Stimulated activated CD8-positive, alpha-beta memory T cell treated with anti-CD3 and anti-CD28 coated beads, Interleukin-7, amount 100 ng/mL, for 24 hours (primary cell): ENCODE data around the gene MLN.

ENCODE experiments used
- DNase-seq: peaks from one replicate; pipeline ENCODE4 v3.0.0-alpha.2; 2020; ENCODE audit warnings: low read depth

The MLN gene

GRCh38 chr6:33813990-33814985 is 10.5 kb upstream of the MLN start:
- DNase-seq = no peak

GRCh38 chr6:33813246-33813904 is 9.6 kb upstream of the MLN start:
- no peak for DNase-seq

GRCh38 chr6:33812669-33813068 is 8.9 kb upstream of the MLN start:
- no peak for DNase-seq

GRCh38 chr6:33809594-33809993 is 5.8 kb upstream of the MLN start:
- DNase-seq = no peak

GRCh38 chr6:33808641-33809180 is 4.9 kb upstream of the MLN start:
- DNase-seq = no peak

GRCh38 chr6:33807606-33808005 is 3.8 kb upstream of the MLN start:
- no peak for DNase-seq

GRCh38 chr6:33806841-33807240 is 3.0 kb upstream of the MLN start:
- no peak for DNase-seq

GRCh38 chr6:33802186-33802958 is 1.4 kb downstream of the MLN start:
- DNase-seq = no peak

GRCh38 chr6:33801611-33802010 is 2.2 kb downstream of the MLN start:
- no peak for DNase-seq

GRCh38 chr6:33800248-33800969 is 3.4 kb downstream of the MLN start:
- no peak for DNase-seq

- no peak for DNase-seq
Observed at GRCh38 chr6:33799454-33800113, 4.2 kb downstream of the MLN start.

GRCh38 chr6:33798343-33798848 is 5.4 kb downstream of the MLN start:
- no peak for DNase-seq

GRCh38 chr6:33797626-33798342 is 6.0 kb downstream of the MLN start:
- DNase-seq = no peak

- no peak for DNase-seq
Observed at GRCh38 chr6:33794910-33795623, 8.7 kb downstream of the MLN start.

- DNase-seq = no peak
Observed at GRCh38 chr6:33792981-33793380, 10.8 kb downstream of the MLN start.

GRCh38 chr6:33791620-33792019 is 12.2 kb downstream of the MLN start:
- DNase-seq = no peak

GRCh38 chr6:33790910-33791309 is 12.9 kb downstream of the MLN start:
- no peak for DNase-seq

- DNase-seq = no peak
Observed at GRCh38 chr6:33790379-33790778, 13.4 kb downstream of the MLN start.

- DNase-seq = no peak
Observed at GRCh38 chr6:33789550-33789895, 14.3 kb downstream of the MLN start.
